ENCODE results near the gene LRRC8C.

LRRC8C gene

DNA sequence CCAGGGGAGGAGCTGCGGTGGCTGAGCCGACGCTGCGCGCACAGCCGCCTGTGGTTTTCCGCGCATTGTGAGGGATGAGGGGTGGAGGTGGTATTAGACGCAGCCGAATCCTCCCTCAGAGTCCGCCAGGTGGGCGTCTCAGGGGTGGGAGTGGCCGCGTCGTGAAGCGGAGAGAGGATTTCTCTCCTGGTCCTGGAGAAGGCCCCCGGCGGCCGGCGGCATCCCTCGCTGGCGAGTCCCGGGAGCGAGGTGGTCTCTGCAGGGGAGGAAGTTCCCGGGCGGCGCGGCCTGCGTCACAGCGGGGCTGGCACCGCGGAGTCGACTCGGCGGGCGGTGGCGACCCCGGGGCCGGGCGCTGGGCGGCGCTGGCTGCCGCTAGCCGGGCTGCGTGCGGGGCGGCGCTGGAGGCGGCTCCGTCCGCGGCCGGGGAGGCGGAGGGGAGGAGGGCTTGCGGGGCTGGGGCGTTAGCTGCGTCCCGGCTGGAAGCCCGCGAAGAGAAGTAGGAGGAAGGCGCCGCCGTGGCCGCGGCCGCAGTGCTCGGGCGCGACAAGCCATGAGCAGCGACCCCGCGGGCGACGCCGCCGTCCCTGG lies at the start of gene LRRC8C:
LRRC8C (plus strand) TSS at position 464 of the 591 bp plus-strand sequence. CDS start 53,354 bp downstream, outside the sequence.
- DNase-seq = peak; percentile 91

DNA sequence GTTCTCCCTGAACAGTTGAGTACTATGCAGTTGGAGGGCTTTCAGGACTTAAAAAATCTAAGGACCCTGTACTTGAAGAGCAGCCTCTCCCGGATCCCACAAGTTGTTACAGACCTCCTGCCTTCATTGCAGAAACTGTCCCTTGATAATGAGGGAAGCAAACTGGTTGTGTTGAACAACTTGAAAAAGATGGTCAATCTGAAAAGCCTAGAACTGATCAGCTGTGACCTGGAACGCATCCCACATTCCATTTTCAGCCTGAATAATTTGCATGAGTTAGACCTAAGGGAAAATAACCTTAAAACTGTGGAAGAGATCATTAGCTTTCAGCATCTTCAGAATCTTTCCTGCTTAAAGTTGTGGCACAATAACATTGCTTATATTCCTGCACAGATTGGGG lies 48.7 kb upstream of the LRRC8C start:
- DNase-seq = no peak

DNA sequence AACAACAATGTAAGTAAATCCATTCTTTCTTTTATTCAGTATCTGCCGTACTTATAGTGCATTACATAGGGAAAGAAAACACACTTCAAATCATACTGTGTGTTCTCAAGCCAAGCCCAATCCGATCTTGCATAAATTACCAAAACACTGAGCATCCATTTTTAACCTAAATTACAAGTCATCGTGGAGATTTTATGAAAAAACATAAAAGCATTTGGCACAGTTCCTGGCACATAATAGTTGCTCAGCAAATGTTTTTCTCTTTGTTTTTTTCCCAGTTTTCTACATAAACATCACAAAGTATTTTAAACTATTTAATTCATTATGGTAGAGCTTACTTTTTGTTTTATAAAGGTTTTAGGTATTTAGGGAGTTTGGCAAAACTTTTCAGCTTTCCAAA lies 48.1 kb upstream of the LRRC8C start:
- DNase-seq = no peak

DNA sequence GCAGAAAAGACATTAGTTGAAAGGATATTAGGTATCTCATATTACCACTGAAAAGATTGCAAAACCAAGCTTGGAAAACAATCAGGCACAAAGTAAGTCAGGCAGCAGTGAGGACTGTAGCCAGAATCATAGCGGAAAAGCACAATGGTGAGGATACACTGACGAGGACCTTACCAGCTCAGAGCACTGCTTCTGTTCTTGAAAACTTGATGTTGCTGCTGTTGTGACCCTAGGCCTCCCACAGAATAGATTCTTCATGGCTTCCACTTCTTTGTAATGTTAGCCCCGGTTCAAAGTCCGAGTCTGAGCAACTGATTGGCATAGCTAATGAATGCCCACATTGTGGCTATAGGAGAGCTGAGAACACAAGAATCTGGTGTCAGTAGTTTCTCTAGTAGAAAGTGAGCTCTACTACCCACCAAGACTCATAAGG lies 45.2 kb upstream of the LRRC8C start:
- no peak for DNase-seq

DNA sequence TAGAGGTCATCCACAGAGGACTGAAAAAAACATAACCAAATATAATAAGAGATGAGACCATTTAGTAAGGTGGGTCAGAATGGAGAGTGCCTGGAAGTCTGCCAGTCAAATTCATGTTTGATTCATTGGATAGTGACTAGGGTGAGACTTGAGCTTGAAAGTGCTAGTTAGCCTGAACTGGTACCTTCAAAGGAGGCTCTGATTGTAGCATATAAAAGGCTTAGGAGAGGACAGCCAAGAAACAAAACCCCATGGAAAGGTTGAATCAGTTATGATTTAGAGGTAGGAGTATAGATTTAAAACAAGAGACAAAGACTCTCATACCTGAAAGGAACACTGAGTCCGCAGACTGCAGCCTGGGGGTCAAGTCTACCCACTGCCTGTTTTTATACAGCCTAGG lies 44.4 kb upstream of the LRRC8C start:
- no peak for DNase-seq

DNA sequence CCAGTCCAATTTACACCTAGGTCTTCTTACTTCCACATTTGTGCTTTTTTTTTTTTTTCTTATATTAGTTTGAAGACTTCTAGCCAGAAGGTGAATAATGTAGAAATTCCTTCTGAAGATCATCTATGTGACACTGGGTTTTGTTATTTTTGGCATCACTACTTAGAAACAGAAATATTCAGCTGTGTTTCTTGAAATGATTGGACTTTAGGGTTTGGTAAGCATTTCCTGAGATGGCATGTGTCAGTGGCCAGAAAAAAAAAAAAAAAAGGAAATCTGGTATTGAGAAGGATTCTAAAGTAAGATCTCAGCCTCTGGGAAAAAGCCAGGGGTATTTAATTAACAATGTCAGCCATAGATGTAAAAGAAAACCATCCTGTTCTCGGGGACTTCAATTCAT lies 43.4 kb upstream of the LRRC8C start:
- DNase-seq = peak; percentile 71

DNA sequence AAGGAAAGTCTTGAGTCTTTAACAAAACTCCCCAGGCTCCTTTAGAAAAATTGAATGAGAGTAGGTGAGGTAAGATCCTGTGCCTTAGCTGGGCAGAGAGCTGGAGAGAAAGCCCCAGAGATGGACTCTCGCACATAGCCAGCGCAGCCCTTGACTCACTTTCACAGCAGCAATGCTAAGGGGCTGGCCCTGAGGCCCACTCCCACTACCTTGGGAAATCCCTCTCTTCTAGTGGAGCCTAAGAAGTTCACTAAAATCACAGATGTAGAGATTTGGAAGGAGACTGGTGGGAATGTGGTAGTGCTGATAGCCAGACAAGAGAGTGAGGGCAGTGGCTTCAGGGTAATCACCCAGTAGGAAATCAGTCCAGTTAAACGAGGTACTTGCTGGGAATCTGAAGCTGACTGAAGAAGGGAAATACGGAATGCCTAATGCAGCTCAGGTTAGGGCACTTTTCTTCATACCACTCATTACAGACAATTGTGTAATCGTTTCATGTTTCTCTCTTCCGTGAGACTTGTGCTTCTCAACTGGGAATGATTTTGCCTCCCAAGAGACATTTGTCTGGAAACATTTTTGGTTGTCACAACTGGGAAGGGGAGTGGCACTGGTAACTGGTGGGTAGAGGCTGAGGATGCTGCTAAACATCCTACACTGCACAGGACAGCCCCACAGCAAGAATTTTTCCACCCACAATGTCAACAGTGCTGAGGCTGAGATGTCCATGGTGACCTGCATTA lies 42.4 kb upstream of the LRRC8C start:
- no peak for DNase-seq

DNA sequence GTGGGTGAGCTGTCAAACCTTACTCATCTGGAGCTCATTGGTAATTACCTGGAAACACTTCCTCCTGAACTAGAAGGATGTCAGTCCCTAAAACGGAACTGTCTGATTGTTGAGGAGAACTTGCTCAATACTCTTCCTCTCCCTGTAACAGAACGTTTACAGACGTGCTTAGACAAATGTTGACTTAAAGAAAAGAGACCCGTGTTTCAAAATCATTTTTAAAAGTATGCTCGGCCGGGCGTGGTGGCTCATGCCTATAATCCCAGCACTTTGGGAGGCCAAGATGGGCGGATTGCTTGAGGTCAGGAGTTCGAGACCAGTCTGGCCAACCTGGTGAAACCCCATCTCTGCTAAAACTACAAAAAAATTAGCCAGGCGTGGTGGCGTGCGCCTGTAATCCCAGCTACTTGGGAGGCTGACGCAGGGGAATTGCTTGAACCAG lies 40.0 kb upstream of the LRRC8C start:
- peak; percentile 58 for DNase-seq

DNA sequence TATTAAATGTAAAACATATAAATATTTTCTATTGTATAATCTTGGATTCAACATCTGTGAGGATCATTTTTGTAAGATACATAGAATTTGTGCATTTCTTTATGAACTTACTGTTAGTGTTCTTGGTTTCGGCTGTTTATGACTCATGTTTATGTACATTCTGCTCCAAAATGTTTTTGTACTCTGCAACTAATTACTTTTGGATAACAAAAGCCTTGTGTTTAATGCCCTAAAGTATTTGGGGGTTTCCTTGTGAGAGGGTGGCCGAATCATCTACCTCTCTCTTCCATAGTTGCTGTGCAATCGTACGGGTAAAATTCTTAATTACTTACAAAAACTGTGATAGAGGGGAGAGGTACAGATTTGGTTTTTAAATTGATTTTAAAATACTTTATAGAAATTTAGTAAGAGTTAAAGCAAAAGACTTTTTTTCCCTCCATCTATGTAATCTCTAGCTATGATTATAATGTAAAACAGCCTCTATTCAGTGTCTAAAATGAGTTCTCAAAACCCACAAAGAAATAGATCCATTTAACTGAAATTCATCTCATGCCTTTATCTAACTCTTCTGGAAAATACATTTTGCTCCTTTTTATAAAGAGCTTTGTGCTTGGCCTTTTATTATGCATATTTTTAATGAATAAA lies 38.7 kb upstream of the LRRC8C start:
- DNase-seq = no peak

DNA sequence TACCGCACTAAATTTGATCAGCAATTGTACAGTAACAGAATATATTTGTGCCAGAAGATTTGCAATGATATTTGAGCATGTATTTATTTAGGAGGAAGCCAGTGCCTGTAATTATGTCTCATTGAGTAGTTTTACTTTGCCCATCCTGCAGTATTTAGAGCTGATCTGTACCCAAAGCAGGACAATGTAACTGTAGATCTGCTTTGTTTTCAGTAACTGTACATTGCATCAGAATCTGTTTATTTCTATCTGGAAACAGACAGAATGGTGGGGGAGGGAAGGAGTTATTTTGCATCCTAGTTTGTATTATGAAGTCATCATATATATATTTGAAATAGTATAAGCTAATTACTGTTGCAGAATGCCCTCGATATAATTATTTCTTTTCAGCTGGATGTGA lies 36.2 kb upstream of the LRRC8C start:
- DNase-seq = no peak

DNA sequence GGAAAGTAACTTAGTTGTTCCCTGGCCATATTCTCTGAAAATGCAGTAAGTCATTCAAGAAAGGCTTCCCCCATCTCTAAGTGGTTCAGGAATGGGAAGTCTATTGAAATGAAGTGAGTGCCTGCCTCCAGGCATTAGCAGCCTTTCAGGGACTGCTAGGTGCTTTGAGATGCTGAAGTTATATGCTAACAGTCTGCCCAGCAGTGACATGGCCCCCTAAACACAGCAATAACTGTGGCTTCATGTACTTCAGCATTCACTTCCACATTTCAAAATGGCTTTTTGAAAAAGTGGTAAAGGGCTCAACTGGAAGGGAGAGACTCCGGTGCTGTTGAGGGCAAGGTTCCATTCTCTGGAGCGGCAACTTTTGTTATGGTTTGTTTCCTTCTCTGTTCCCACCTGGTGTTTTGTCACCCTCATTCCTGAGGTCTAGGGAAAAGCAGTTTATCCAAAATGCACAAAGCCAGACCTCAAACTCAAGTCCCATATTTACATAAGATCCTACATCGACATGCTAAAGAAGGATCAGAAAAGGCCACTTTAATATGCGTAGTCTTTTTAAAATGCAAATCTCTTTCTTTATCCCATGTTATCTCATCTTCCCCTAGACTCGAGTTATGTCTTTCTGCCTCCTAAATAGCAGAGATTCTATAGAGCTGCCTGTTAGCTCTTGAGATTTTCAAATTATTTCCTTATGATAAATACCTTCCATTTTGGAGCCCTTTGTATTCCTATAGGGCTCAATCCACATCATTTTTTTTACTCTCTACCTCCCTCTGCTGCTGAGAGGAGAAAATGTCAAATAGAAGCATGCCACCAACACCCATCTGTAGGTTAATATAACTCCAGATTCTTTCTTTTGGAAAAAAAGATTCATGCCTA lies 34.2 kb upstream of the LRRC8C start:
- peak; percentile 56 for DNase-seq

DNA sequence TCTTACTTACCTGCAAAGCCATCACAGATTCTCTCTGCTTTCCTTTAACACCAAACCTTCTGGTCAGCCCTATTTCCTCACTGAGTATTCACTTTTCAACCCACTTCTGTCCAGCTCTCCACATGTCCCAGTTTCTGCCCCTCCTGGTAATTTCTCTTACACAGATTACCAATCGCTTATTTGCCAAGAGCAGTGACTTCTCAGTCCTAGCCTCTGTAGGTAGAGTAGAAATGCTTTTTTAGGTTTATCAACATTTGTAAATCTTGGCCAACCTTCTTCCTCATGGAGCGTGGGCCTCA lies 33.6 kb upstream of the LRRC8C start:
- no peak for DNase-seq

DNA sequence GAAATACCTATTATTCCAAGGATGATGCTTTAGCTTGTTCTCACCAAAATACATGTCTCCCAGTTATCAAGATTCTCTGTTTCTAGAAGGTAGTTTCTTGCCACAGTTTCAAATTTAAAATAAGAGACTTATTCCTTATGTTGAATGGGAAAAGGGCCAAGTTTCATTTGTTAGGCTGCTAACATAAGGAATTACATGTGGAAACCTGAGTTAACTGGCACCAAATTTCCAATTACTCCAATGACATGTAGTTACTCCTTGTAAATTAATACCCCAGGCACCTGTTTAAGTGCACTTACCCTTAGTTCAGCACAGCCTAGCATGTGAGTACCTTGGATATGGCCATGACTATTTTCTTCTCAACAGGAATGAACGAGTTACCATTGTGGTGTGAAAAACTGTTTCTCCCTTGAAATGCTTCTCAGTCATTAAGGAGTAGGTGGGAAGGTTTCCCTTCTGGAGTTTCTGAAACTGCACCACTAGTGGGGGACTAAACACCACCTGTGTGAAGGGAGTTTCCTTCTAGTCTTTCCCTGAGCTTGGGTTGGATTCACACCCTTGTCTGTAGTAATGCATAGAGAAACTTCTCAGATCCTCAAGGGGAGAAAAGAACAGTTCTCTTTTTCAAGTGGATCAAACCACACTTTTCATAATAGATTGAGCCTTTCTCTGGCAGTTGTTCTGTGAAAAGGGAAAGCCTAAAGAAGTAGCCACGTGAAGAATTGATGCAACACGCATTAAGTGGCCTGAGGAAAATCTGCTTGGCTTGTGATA lies 32.3 kb upstream of the LRRC8C start:
- DNase-seq = no peak

DNA sequence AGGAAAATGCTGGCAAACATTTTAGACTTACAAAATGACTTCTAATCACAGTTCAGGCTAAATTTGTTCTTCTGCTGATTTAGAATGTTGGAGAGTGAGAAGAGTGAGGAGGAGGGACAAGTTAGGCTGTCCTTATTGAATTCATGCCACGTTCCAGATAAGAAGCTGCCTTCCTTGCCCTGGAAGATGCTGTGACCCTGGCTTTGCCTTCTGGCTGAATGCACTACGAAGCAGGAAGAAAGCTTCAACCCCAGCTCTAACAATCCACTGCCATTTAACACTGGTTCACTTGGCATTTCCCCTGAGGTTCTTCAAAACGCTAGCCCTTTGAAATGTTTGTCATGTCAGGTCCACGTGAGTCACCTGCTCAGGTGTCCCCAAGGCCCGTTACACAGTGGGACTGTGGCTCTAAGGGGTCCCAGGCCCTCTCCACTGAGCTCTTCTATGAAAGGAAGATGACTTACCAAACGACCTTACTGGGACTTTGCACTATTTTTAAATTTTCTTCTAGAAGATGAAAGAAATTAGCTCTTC lies 30.0 kb upstream of the LRRC8C start:
- DNase-seq = no peak

DNA sequence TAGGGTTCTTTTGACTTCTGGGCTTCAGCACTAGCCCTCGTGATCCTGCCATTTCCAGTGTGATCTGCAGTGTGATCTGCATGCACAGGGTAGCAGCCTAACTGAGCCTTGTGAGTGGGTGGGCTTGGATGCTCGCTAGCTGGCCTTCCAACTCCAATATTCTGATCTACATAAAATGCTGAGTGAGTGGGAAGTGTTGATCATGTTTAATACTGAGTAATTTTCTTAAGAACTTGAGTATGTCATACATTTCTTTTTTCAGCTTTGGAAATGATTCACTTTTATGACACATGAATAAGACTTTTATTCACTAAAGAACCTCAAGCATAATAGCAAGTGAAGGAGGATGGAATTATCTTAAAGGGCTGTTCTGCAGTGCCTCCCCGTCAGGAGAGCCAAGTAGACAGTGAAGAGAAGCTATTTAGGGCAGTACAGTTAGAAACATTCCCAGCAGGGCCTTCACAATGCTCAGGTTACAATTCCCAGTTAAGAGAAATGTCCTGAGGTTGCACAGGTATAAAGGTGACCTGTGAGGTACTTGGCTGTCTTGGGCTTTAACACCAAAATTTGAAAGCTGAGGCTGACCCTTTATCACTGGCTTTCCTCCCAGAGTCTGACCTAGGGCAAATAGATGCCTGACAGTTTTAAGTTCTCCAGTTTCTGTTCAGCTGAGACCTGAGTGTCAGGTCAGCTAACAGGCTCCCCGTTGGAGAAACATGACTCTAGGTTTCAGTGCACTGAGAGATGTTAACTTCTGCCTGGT lies 29.1 kb upstream of the LRRC8C start:
- peak; percentile 59 for DNase-seq

DNA sequence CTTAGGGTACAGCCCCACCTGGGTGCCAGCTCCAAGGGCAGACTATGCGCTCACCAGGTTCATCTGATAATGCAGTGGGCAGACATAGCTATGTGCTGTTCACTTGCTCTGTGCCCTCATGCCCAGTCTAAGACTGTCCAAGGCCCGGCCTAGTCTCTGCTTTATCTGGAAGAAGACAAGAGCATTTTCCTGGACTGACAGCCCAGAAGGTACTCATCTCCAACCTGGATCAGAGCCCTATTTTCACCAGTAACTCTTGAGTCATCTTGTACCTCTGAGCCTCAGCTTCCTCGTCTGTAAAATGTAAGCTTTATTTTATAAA lies 28.5 kb upstream of the LRRC8C start:
- DNase-seq = no peak

DNA sequence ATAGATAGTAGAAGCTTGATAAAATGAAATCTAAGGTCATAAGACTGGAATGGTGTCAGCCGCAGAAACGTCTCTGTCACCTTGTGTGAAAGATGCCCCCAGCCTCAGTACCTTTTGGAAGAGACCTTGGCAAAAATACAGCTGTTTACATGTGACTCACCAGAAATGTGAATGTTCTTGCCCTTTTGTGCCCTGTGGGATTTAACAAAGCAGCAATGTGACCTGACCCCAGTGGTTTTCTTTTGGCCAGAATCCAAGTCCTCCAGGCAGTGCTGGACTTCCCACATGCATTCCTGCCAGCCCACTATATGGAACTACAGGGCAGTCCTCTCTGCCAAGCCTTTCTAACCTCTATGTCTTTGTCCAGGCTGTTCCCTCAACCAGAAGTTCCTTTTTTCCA lies 27.2 kb upstream of the LRRC8C start:
- DNase-seq = no peak

DNA sequence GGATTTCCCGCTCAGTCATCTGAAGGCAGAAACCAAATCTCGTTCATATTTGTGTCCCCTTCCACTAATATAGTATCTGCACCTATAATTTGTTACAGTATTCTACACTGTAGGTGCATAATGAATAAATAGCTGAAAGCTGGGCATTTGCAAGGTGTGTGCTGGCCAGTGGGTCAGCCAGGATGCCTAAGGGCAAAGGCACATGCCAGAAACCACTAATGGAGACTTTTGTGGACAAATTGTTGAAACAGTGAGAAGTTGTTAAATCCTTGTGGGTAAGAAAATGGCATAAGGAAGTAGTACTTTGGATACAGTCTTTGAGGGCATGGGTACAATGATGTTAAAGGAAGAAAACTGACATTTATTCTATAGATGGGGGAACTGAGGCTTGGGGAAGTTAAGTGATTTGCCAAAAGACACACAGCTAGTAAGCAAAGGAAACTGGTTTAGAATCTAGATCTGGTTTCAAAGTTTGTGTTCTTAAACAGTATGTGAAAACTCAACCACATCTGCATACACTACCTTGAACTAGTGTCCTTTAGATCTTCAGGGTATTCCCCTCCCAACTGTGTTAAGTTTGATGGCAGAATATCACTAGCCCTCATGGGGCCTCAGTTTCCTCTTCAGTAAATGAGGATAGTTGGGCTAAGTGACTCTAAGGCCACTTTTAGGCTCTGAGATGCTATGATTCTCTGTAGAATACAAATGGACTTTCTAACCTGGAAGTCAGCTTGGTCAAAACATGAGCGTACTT lies 26.5 kb upstream of the LRRC8C start:
- peak; percentile 53 for DNase-seq

DNA sequence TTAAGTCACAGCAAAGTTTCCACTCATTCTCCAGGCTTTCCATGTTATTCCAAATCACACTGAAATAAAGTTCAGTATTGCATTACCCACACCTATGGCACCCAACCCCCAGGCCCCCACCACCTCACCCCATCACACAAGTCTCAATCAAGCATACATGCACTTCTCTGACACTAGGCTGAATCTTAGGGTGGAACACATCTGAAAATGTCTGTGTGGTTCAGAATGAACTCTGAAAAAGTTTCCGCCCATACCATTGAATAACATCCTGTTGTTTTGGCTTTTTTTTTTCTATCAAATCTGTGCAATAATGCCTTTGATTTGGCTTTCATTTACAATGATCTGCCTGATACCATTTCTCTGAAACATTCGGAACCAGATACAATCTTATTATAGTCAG lies 25.8 kb upstream of the LRRC8C start:
- peak; percentile 69 for DNase-seq

DNA sequence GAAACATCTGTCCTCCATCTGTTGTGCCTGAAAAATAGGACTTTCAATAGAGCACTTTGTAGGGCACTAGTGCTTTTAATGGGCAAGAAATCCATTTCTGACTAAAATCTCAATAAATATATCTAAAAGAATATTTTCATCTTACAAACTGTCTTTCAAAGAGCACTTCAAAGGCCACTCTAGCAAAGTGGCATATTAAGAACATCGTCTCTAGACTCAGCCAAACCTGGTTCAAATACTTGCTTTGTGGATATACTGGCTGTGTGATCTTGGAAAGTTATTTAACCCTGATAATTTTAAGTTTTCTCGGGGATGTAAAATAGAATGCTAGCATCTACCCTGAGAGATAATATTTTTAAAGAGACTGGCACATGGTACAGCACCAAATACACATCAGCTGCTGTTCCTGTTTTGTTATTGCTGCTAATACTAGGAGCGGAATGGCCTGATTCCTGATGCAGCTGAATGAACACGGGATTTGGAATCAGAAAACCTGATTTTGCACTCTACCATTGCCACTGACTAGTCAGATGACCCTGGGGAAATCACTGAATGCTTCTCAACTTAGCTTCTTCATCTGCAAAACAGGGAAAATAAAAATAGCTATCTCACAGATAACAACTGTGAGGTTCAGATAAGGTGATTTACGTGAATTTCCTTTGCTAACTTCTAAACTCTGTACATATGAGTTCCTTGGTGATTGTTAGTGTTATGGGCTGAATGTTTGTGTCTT lies 25.2 kb upstream of the LRRC8C start:
- DNase-seq = no peak
